Naive thymus-derived CD4-positive, alpha-beta T cell (primary cell): ENCODE data around the gene MAP3K2. TPM values are rescaled to one million over a fixed set of nuclear protein-coding genes. Genes with fewer than 3 reads are reported as not detected.
A peak's percentile ranks its signal among the peaks of the same experiment; 100 is the strongest.

Experiments used
- ATAC-seq: fragments of 150-1000 bp; cut with Tn5 transposase; 2 replicates; pipeline ENCODE4 v1.10.0; 2021; ENCODE audit warnings: mild to moderate bottlenecking, moderate library complexity
- CTCF ChIA-PET: fragments of 350-600 bp; sonication (Branson Sonifier 250); formaldehyde crosslinking; loops from one replicate; lab custom pipeline; 2021; ENCODE audit warnings: antibody characterized with exemption; lab: Charles Lee
- POLR2A ChIA-PET: fragments of 350-600 bp; sonication (Branson Sonifier 250); formaldehyde crosslinking; loops from one replicate; lab custom pipeline; 2021; ENCODE audit warnings: antibody characterized with exemption, inconsistent platforms; lab: Charles Lee
- DNase-seq, 9 donors: peaks; one replicate each; pipeline versions ENCODE4 v3.0.0 to v3.0.0-alpha.2; 2020 to 2022; ENCODE audit warnings: mixed read lengths in 1 of 9
- H3K27ac ChIP-seq: one replicate; pipeline ENCODE4 v1.7.0; 2013; ENCODE audit warnings: mild to moderate bottlenecking, low read depth, low read length, moderate library complexity
- H3K27me3 ChIP-seq, 2 donors: one replicate each; pipeline ENCODE4 v1.7.0; 2013; ENCODE audit warnings: low read length in 2 of 2, mild to moderate bottlenecking in 2 of 2, moderate library complexity in 2 of 2; ENCODE audit not compliant: control insufficient read depth in 2 of 2, insufficient read depth in 2 of 2
- H3K36me3 ChIP-seq, 3 experiments: 1 replicate in 2 of 3; 2 replicates in 1 of 3; pipeline ENCODE4 v1.7.0; 2013; ENCODE audit warnings: low read length in 3 of 3, mild to moderate bottlenecking in 3 of 3, moderate library complexity in 1 of 3; ENCODE audit not compliant: insufficient read depth in 3 of 3, control insufficient read depth in 2 of 3
- H3K4me1 ChIP-seq, 2 donors: one replicate each; pipeline ENCODE4 v1.7.0; 2013; ENCODE audit warnings: low read length in 2 of 2, mild to moderate bottlenecking in 2 of 2, moderate library complexity in 1 of 2; ENCODE audit not compliant: control insufficient read depth in 2 of 2, insufficient read depth in 2 of 2
- H3K4me3 ChIP-seq: 2 replicates; pipeline ENCODE4 v1.7.0; 2013; ENCODE audit warnings: mild to moderate bottlenecking, low read length
- H3K9me3 ChIP-seq, 3 experiments: 1 replicate in 2 of 3; 2 replicates in 1 of 3; pipeline ENCODE4 v1.7.0; 2013; ENCODE audit warnings: low read length in 3 of 3; ENCODE audit not compliant: control insufficient read depth in 2 of 3
- H3K27ac Mint-ChIP-seq, 9 donors: one replicate each; pipeline ENCODE4 v1.8.0; 2020 to 2022; ENCODE audit warnings: mixed read lengths in 9 of 9, mild to moderate bottlenecking in 8 of 9, moderate library complexity in 5 of 9, inconsistent platforms in 2 of 9
- H3K27me3 Mint-ChIP-seq, 5 donors: one replicate each; pipeline ENCODE4 v1.8.0; 2021 to 2022; ENCODE audit warnings: mixed read lengths in 5 of 5, mild to moderate bottlenecking in 1 of 5
- H3K36me3 Mint-ChIP-seq, 5 donors: one replicate each; pipeline ENCODE4 v1.8.0; 2020 to 2022; ENCODE audit warnings: mixed read lengths in 5 of 5, mild to moderate bottlenecking in 3 of 5, inconsistent platforms in 1 of 5
- H3K4me1 Mint-ChIP-seq, 7 donors: one replicate each; pipeline ENCODE4 v1.8.0; 2020 to 2022; ENCODE audit warnings: mixed read lengths in 7 of 7, mild to moderate bottlenecking in 3 of 7, inconsistent platforms in 1 of 7
- H3K4me3 Mint-ChIP-seq, 10 donors: one replicate each; pipeline ENCODE4 v1.8.0; 2020 to 2022; ENCODE audit warnings: mild to moderate bottlenecking in 10 of 10, mixed read lengths in 10 of 10, moderate library complexity in 6 of 10, inconsistent platforms in 2 of 10
- H3K9me3 Mint-ChIP-seq, 11 donors: one replicate each; pipeline ENCODE4 v1.8.0; 2020 to 2022; ENCODE audit warnings: mixed read lengths in 11 of 11, mild to moderate bottlenecking in 4 of 11, inconsistent platforms in 1 of 11, moderate library complexity in 1 of 11
- intact Hi-C, 2 donors: fragments of 100-400 bp; cut with micrococcal nuclease; formaldehyde crosslinking; loops; one replicate each; pipeline ENCODE4 v1.15.1; 2023
- polyA plus RNA-seq, 2 donors: library from polyadenylated mRNA; unstranded; fragments of 300-500 nt; fragmentation: Illumina TruSeq; gene quantifications; one replicate each; pipeline ENCODE4 v1.2.3, GENCODE V29; 2021
- total RNA-seq, 6 experiments: library from RNA in 5 of 6; stranded (reverse) in 5 of 6; gene quantifications; 1 replicate in 5 of 6; 2 replicates in 1 of 6; pipeline ENCODE4 v1.2.3 and lab custom pipeline; 2021 to 2026

MAP3K2 gene
- total and polyA plus RNA-seq, 7 experiments from 2014 or later = 41.3 to 111 (median 81.3) TPM

- H3K27me3 Mint-ChIP-seq = peaks cover 37 to 63% (median 50%) of the 10 kb centered on the region in 5 donors
- H3K9me3 Mint-ChIP-seq = peaks cover 0 to 2% (median 0%) of the 10 kb centered on the region in 11 donors
- no peak overlapping the region for H3K27ac Mint-ChIP-seq
- intact Hi-C loops = no loop called here
- H3K4me3 Mint-ChIP-seq = peak overlapping the region in 2 of 10 donors; percentile 16 to 51
- H3K4me1 Mint-ChIP-seq = peaks cover 17 to 20% (median 18%) of the 10 kb centered on the region in 7 donors
- H3K36me3 Mint-ChIP-seq = peaks cover 0 to 7% (median 0%) of the 10 kb centered on the region in 5 donors
- Histone ChIP-seq H3K4me1 (peaks cover 0 to 12% of the 10 kb centered on the region in 2 donors), H3K36me3 (no peaks in the 10 kb centered on the region), H3K4me3 (no peak overlapping the region), H3K9me3 (no peaks in the 10 kb centered on the region), H3K27ac (no peak overlapping the region), H3K27me3 (peaks cover 0 to 12% of the 10 kb centered on the region in 2 donors)
- ATAC-seq = no peak
- ChIA-PET POLR2A (no interaction called here), CTCF (interaction anchor here (0.7 kb wide), 1 partner anchor 47 kb away, joined by 3 read pairs; no protein-coding TSS in a partner anchor)
- DNase-seq = no peak
Measured at GRCh38 chr2:127421116-127421800, 33.5 kb upstream of the MAP3K2 start.

- no peak overlapping the region for H3K27ac ChIP-seq
- intact Hi-C loops = no loop called here
- no peak for DNase-seq
- no peak overlapping the region for H3K4me3 ChIP-seq
- peaks cover 0 to 12% of the 10 kb centered on the region in 2 donors for H3K4me1 ChIP-seq
- peaks cover 0 to 12% of the 10 kb centered on the region in 2 donors for H3K27me3 ChIP-seq
- H3K36me3 Mint-ChIP-seq = peaks cover 0 to 5% (median 0%) of the 10 kb centered on the region in 5 donors
- H3K4me3 Mint-ChIP-seq = no peak overlapping the region
- H3K4me1 Mint-ChIP-seq = peaks cover 20 to 25% (median 23%) of the 10 kb centered on the region in 7 donors
- ATAC-seq = no peak
- H3K27me3 Mint-ChIP-seq = peaks cover 31 to 57% (median 41%) of the 10 kb centered on the region in 5 donors
- POLR2A ChIA-PET = no interaction called here
- H3K27ac Mint-ChIP-seq = peak overlapping the region in 1 of 9 donors; percentile 40
- no peaks in the 10 kb centered on the region for H3K36me3 ChIP-seq
- H3K9me3 ChIP-seq = no peaks in the 10 kb centered on the region
- peaks cover 0 to 2% (median 0%) of the 10 kb centered on the region in 11 donors for H3K9me3 Mint-ChIP-seq
- CTCF ChIA-PET = interaction anchor here (0.9 kb wide), 1 partner anchor 32 kb away, joined by 3 read pairs; no protein-coding TSS in a partner anchor
Measured at GRCh38 chr2:127420039-127420864, 32.5 kb upstream of the MAP3K2 start.

- ChIA-PET CTCF (interaction anchor here (0.9 kb wide), 1 partner anchor 31 kb away, joined by 3 read pairs; no protein-coding TSS in a partner anchor), POLR2A (no interaction called here)
- Histone ChIP-seq H3K27me3 (peaks cover 0 to 12% of the 10 kb centered on the region in 2 donors), H3K4me1 (peaks cover 0 to 12% of the 10 kb centered on the region in 2 donors), H3K36me3 (no peaks in the 10 kb centered on the region), H3K9me3 (no peaks in the 10 kb centered on the region), H3K4me3 (no peak overlapping the region), H3K27ac (no peak overlapping the region)
- Mint-ChIP-seq H3K36me3 (peaks cover 0 to 5% (median 0%) of the 10 kb centered on the region in 5 donors), H3K9me3 (peaks cover 0 to 2% (median 0%) of the 10 kb centered on the region in 11 donors), H3K4me3 (no peak overlapping the region), H3K4me1 (peaks cover 20 to 25% (median 23%) of the 10 kb centered on the region in 7 donors), H3K27me3 (peaks cover 29 to 56% (median 36%) of the 10 kb centered on the region in 5 donors), H3K27ac (no peak overlapping the region)
- ATAC-seq = no peak
- DNase-seq = no peak
- intact Hi-C loops = loop anchor here in 1 of 2 donors (5.0 to 10.0 kb wide), 4 partner anchors 58 to 335 kb away; partner anchors contain the start of gene ERCC3
Measured at GRCh38 chr2:127419448-127420038, 31.8 kb upstream of the MAP3K2 start.

DNA sequence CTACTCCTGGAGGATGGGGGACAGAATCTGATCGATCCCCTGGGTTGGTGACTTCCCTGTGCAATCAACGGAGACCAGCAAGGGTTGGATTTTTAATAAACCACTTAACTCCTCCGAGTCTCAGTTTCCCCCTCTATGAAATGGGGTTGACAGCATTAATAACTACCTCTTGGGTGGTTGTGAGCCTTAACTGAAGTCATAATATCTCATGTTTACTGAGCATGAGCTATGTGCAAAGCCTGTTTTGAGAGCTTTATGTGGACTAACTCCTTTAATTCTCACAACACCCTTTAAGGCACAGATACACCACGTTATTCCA lies 31.3 kb upstream of the MAP3K2 start:
- H3K4me1 ChIP-seq = peaks cover 0 to 12% of the 10 kb centered on the region in 2 donors
- no peak overlapping the region for H3K27ac Mint-ChIP-seq
- H3K27me3 Mint-ChIP-seq = peaks cover 27 to 53% (median 34%) of the 10 kb centered on the region in 5 donors
- no peaks in the 10 kb centered on the region for H3K36me3 ChIP-seq
- no peak overlapping the region for H3K27ac ChIP-seq
- no peak for DNase-seq
- no peak for ATAC-seq
- intact Hi-C loops = loop anchor here in 1 of 2 donors (5.0 to 10.0 kb wide), 4 partner anchors 58 to 334 kb away; partner anchors contain the start of gene ERCC3
- H3K4me1 Mint-ChIP-seq = peaks cover 20 to 26% (median 21%) of the 10 kb centered on the region in 7 donors
- H3K9me3 ChIP-seq = no peaks in the 10 kb centered on the region
- H3K36me3 Mint-ChIP-seq = peaks cover 0 to 4% (median 0%) of the 10 kb centered on the region in 5 donors
- peak overlapping the region in 1 of 10 donors; percentile 38 for H3K4me3 Mint-ChIP-seq
- ChIA-PET POLR2A (no interaction called here), CTCF (no interaction called here)
- peaks cover 0 to 12% of the 10 kb centered on the region in 2 donors for H3K27me3 ChIP-seq
- no peak overlapping the region for H3K4me3 ChIP-seq
- peaks cover 0 to 2% (median 0%) of the 10 kb centered on the region in 11 donors for H3K9me3 Mint-ChIP-seq

GRCh38 chr2:127418300-127419111 lies 30.7 kb upstream of the MAP3K2 start, which contains the start of gene PROC:
PROC (plus strand) TSS chr2:127418427; CDS start chr2:127419943, 1,516 bp downstream.
- Mint-ChIP-seq H3K9me3 (peaks cover 0 to 2% (median 0%) of the 10 kb centered on the region in 11 donors), H3K27me3 (peaks cover 22 to 49% (median 28%) of the 10 kb centered on the region in 5 donors), H3K4me1 (peaks cover 14 to 24% (median 15%) of the 10 kb centered on the region in 7 donors), H3K27ac (peak within 1 kb of the TSS in 3 of 9 donors; percentile 42 to 68 (median 66)), H3K4me3 (peak within 1 kb of the TSS; percentile 34 to 91 (median 71)), H3K36me3 (no peaks in the 10 kb centered on the region)
- intact Hi-C loops = loop anchor here in 1 of 2 donors (5.0 to 10.0 kb wide), 4 partner anchors 59 to 334 kb away; partner anchors contain the start of gene ERCC3
- H3K27ac ChIP-seq = no peak within 1 kb of the TSS
- H3K9me3 ChIP-seq = no peaks in the 10 kb centered on the region
- CTCF ChIA-PET = no interaction called here
- ATAC-seq (no peak), DNase-seq (no peak)
- peaks cover 0 to 12% of the 10 kb centered on the region in 2 donors for H3K27me3 ChIP-seq
- no peak within 1 kb of the TSS for H3K4me3 ChIP-seq
- no peaks in the 10 kb centered on the region for H3K36me3 ChIP-seq
- H3K4me1 ChIP-seq = peaks cover 0 to 11% of the 10 kb centered on the region in 2 donors
- POLR2A ChIA-PET = interaction anchor here (0.6 to 4.5 kb wide), 2 partner anchors 29 to 356 kb away, joined by 6 to 25 read pairs; no protein-coding TSS in a partner anchor
